Transverse colon (tissue), 4 donors: ENCODE data around the gene BBS12. TPM values are rescaled to one million over a fixed set of nuclear protein-coding genes. Genes with fewer than 3 reads are reported as not detected.
A peak's percentile ranks its signal among the peaks of the same experiment; 100 is the strongest.

Experiments used
- DNase-seq: peaks from one replicate; pipeline ENCODE4 v3.0.0-alpha.2; 2019
- H3K27ac ChIP-seq, 4 donors: fragments of 200-600 bp; sonication (generic); 2 replicates each; pipeline ENCODE4 v1.5.1; 2016 to 2018; ENCODE audit warnings: inconsistent platforms in 4 of 4
- H3K27me3 ChIP-seq: fragments of 200-600 bp; sonication (generic); 2 replicates; pipeline ENCODE4 v1.5.1; 2017; ENCODE audit warnings: inconsistent platforms
- H3K36me3 ChIP-seq, 4 donors: fragments of 200-600 bp; sonication (generic); 2 replicates each; pipeline ENCODE4 v1.5.1; 2017 to 2019; ENCODE audit warnings: inconsistent platforms in 4 of 4
- H3K4me1 ChIP-seq, 4 donors: fragments of 200-600 bp; sonication (generic); 2 replicates each; pipeline ENCODE4 v1.5.1; 2017 to 2020; ENCODE audit warnings: inconsistent platforms in 4 of 4
- H3K4me3 ChIP-seq, 4 donors: fragments of 200-600 bp; sonication (generic); 1 replicate in 1 of 4; 2 replicates in 3 of 4; pipeline versions ENCODE4 v1.5.1 to v1.6.1; 2017 to 2019; ENCODE audit warnings: inconsistent platforms in 4 of 4
- H3K9me3 ChIP-seq, 2 donors: fragments of 200-600 bp; sonication (generic); 2 replicates each; pipeline ENCODE4 v1.5.1; 2017 to 2019; ENCODE audit warnings: inconsistent platforms in 2 of 2
- CTCF ChIP-seq, 5 experiments: fragments of 200-600 bp in 3 of 5; fragments of 450-650 bp in 2 of 5; sonication (generic) in 3 of 5; IDR thresholded peaks; 1 replicate in 2 of 5; 2 replicates in 3 of 5; pipeline ENCODE4 v1.5.1; 2016 to 2017; ENCODE audit warnings: antibody characterized with exemption in 5 of 5, inconsistent platforms in 3 of 5, mild to moderate bottlenecking in 2 of 5, moderate library complexity in 1 of 5
- EP300 ChIP-seq: sonication (generic); formaldehyde crosslinking; IDR thresholded peaks from one replicate; pipeline ENCODE4 v1.6.1; 2017; ENCODE audit warnings: antibody characterized with exemption, low read depth
- POLR2A ChIP-seq: fragments of 450-650 bp; IDR thresholded peaks from one replicate; pipeline ENCODE4 v1.6.1; 2016; ENCODE audit warnings: antibody characterized with exemption, mild to moderate bottlenecking, moderate library complexity
- POLR2AphosphoS5 ChIP-seq, 3 donors: sonication (generic); formaldehyde crosslinking; IDR thresholded peaks; one replicate each; pipeline ENCODE4 v1.6.1; 2016; ENCODE audit warnings: antibody characterized with exemption in 3 of 3
- WGBS, 2 donors: methylation state at CpG; one replicate each; pipeline ENCODE4 v1.1.5; 2018; ENCODE audit warnings: low coverage in 1 of 2; 5-methylcytosine and 5-hydroxymethylcytosine counted together
- in situ Hi-C, 4 donors: fragments of 200-750 bp; cut with MboI; loops; one replicate each; pipeline versions ENCODE4 v1.15.0 to v1.15.1; 2017; ENCODE audit warnings: low sequenced_read_pairs in 3 of 4, low pct_ligation_motif_present in 1 of 4, low pct_unique_long_range_greater_than_20kb in 1 of 4
- intact Hi-C: fragments of 100-400 bp; cut with DNase I; formaldehyde crosslinking; loops from one replicate; pipeline ENCODE4 v1.15.1; 2023; ENCODE audit warnings: low total_unique reads
- total RNA-seq, 4 donors: library from RNA; depleted of rRNA; stranded (reverse); fragments of >200 nt; gene quantifications; one replicate each; pipeline ENCODE4 v1.1.0, GENCODE V29; 2016

BBS12 gene
- total RNA-seq, 4 donors from 2014 or later: 0.60 to 6.0 (median 3.3) TPM

GRCh38 chr4:122712782-122713181 is 19.7 kb upstream of the BBS12 start:
- no peaks in the 10 kb centered on the region for H3K36me3 ChIP-seq
- H3K4me1 ChIP-seq: no peaks in the 10 kb centered on the region
- no peaks in the 10 kb centered on the region for H3K9me3 ChIP-seq
- intact Hi-C loops: no loop called here
- WGBS, 2 donors: 85 to 87% methylated on average over 4 of the region's 4 CpGs
- in situ Hi-C loops: loop anchor here in 1 of 4 donors (10.0 kb wide), 1 partner anchor 108 kb away; no protein-coding TSS in a partner anchor
- TF ChIP-seq CTCF (IDR thresholded peaks at IDR 0.05) (no peak), EP300 (no peak), POLR2A (no peak), POLR2AphosphoS5 (IDR thresholded peaks at IDR 0.05) (no peak)
- no peak for DNase-seq
- H3K27ac ChIP-seq: no peak overlapping the region
- no peaks in the 10 kb centered on the region for H3K27me3 ChIP-seq
- no peak overlapping the region for H3K4me3 ChIP-seq

GRCh38 chr4:122715221-122715620 is 17.3 kb upstream of the BBS12 start:
- Histone ChIP-seq H3K9me3 (no peaks in the 10 kb centered on the region), H3K27me3 (no peaks in the 10 kb centered on the region), H3K36me3 (no peaks in the 10 kb centered on the region), H3K4me3 (no peak overlapping the region), H3K4me1 (no peaks in the 10 kb centered on the region), H3K27ac (no peak overlapping the region)
- in situ Hi-C loops (loop anchor here in 1 of 4 donors (10.0 kb wide), 1 partner anchor 110 kb away; no protein-coding TSS in a partner anchor), intact Hi-C loops (loop anchor here (1.0 kb wide), 1 partner anchor 111 kb away; no protein-coding TSS in a partner anchor)
- TF ChIP-seq EP300 (no peak), POLR2AphosphoS5 (IDR thresholded peaks at IDR 0.05) (no peak), CTCF (IDR thresholded peaks at IDR 0.05) (no peak), POLR2A (no peak)
- 63 to 66% methylated on average over 5 of the region's 5 CpGs for WGBS, 2 donors
- DNase-seq: no peak

- no peak overlapping the region for H3K4me3 ChIP-seq
- no peaks in the 10 kb centered on the region for H3K9me3 ChIP-seq
- no peaks in the 10 kb centered on the region for H3K36me3 ChIP-seq
- H3K4me1 ChIP-seq: no peaks in the 10 kb centered on the region
- peak; percentile 74 for DNase-seq
- intact Hi-C loops (no loop called here), in situ Hi-C loops (loop anchor here in 1 of 4 donors (10.0 kb wide), 1 partner anchor 112 kb away; no protein-coding TSS in a partner anchor)
- H3K27me3 ChIP-seq: no peaks in the 10 kb centered on the region
- WGBS, 2 donors: 25 to 26% methylated on average over 4 of the region's 4 CpGs
- no peak for TF ChIP-seq EP300
- peak; percentile 66 to 80 (median 69) for TF ChIP-seq CTCF (IDR thresholded peaks at IDR 0.05)
- H3K27ac ChIP-seq: no peak overlapping the region
Measured at GRCh38 chr4:122716825-122717448, 15.6 kb upstream of the BBS12 start.

- H3K4me3 ChIP-seq: no peak overlapping the region
- intact Hi-C loops: no loop called here
- TF ChIP-seq EP300: no peak
- DNase-seq: no peak
- no peaks in the 10 kb centered on the region for H3K4me1 ChIP-seq
- 65 to 80% methylated on average over 2 of the region's 2 CpGs for WGBS, 2 donors
- in situ Hi-C loops: loop anchor here in 1 of 4 donors (10.0 kb wide), 1 partner anchor 113 kb away; no protein-coding TSS in a partner anchor
- no peak overlapping the region for H3K27ac ChIP-seq
- no peaks in the 10 kb centered on the region for H3K9me3 ChIP-seq
- H3K27me3 ChIP-seq: no peaks in the 10 kb centered on the region
- H3K36me3 ChIP-seq: no peaks in the 10 kb centered on the region
Measured at GRCh38 chr4:122718281-122718680, 14.2 kb upstream of the BBS12 start.

- H3K27me3 ChIP-seq: no peaks in the 10 kb centered on the region
- H3K4me1 ChIP-seq: no peaks in the 10 kb centered on the region
- intact Hi-C loops: no loop called here
- TF ChIP-seq CTCF (IDR thresholded peaks at IDR 0.05): no peak
- no peak overlapping the region for H3K4me3 ChIP-seq
- 88 to 100% methylated on average over 1 of the region's 1 CpG for WGBS, 2 donors
- no peaks in the 10 kb centered on the region for H3K36me3 ChIP-seq
- H3K9me3 ChIP-seq: no peaks in the 10 kb centered on the region
- in situ Hi-C loops: loop anchor here in 1 of 4 donors (10.0 kb wide), 1 partner anchor 117 kb away; no protein-coding TSS in a partner anchor
- no peak overlapping the region for H3K27ac ChIP-seq
- DNase-seq: no peak
Measured at GRCh38 chr4:122722256-122722655, 10.2 kb upstream of the BBS12 start.
